ENCODE results near the gene DDX17. TPM values are rescaled to one million over a fixed set of nuclear protein-coding genes. Genes with fewer than 3 reads are reported as not detected.

The DDX17 gene
- total RNA-seq, 1 experiment from 2014 or later: 234 TPM

GRCh38 chr22:38524429-38524828 is 18.3 kb upstream of the DDX17 start:
- POLR2A ChIA-PET: no interaction called here
- no peaks in the 10 kb centered on the region for H3K27me3 ChIP-seq (ENCODE audit: insufficient read depth, low read length)

More at GRCh38 chr22:38524429-38524828, 18.3 kb upstream of the DDX17 start:
- H3K36me3 ChIP-seq (ENCODE audit: control insufficient read depth in 1 of 2, insufficient read depth in 2 of 2, low read length in 2 of 2): no peaks in the 10 kb centered on the region
- no peak overlapping the region for H3K27ac ChIP-seq (ENCODE audit: low read depth, low read length)
- no TSS peak for BruUV-seq (replicated peaks)
- no peak overlapping the region for H3K9ac ChIP-seq (ENCODE audit: low read length)
- H3K9me3 ChIP-seq (ENCODE audit: control insufficient read depth in 1 of 2, insufficient read depth in 1 of 2, low read depth in 1 of 2, low read length in 2 of 2): no peaks in the 10 kb centered on the region
- RAD21 ChIA-PET (ENCODE audit: low non-redundant PET in 1 of 2, low total read pairs in 2 of 2, uncharacterized antibody in 2 of 2, unreplicated experiment in 2 of 2): no interaction called here
- H2AFZ ChIP-seq (ENCODE audit: low read depth, low read length, poor library complexity, severe bottlenecking): no peak overlapping the region
- no peak overlapping the region for H3K4me3 ChIP-seq (replicated peaks in 1 of 2; ENCODE audit: low read depth in 1 of 2, low read length in 2 of 2)
- H3K4me1 ChIP-seq (ENCODE audit: control insufficient read depth in 1 of 2, insufficient read depth in 2 of 2, low read length in 2 of 2): no peaks in the 10 kb centered on the region
- no peak for DNase-seq (ENCODE audit: low read depth, low spot score)
- H3K79me2 ChIP-seq (ENCODE audit: insufficient read depth, low read length): no peaks in the 10 kb centered on the region
- H4K20me1 ChIP-seq (ENCODE audit: insufficient read depth): no peaks in the 10 kb centered on the region
- CTCF ChIA-PET: no interaction called here
- intact Hi-C loops (cut with micrococcal nuclease): no loop called here
- no peaks in the 10 kb centered on the region for H3K9me2 ChIP-seq (ENCODE audit: insufficient read depth)
- no peak for ATAC-seq
- TF ChIP-seq REST (IDR thresholded peaks at IDR 0.05; ENCODE audit: low read depth) (no peak), RAD21 (IDR thresholded peaks at IDR 0.05; ENCODE audit: low read depth) (no peak), ZNF274 (IDR thresholded peaks at IDR 0.05; ENCODE audit: low read depth, low read length) (no peak), MAX (IDR thresholded peaks at IDR 0.05) (no peak), CBX3 (IDR thresholded peaks at IDR 0.05; ENCODE audit: low read depth) (no peak), FOSL1 (IDR thresholded peaks at IDR 0.05; ENCODE audit: low read depth) (no peak), TCF7L2 (IDR thresholded peaks at IDR 0.05; ENCODE audit: borderline replicate concordance, extremely low read depth, insufficient read depth, insufficient read length) (no peak)
- H3K4me2 ChIP-seq (ENCODE audit: low read length): no peak overlapping the region

Measured in HCT116 (cell line).